Tibial artery (tissue), 4 donors: ENCODE measurements around the gene CYB5A.
A peak's percentile ranks its signal among the peaks of the same experiment; 100 is the strongest.

Source experiments
- DNase-seq, 2 donors: peaks; one replicate each; pipeline ENCODE4 v3.0.0-alpha.2; 2019
- H3K27ac ChIP-seq, 2 donors: fragments of 200-600 bp; sonication (generic) in 1 of 2; 1 replicate in 1 of 2; 2 replicates in 1 of 2; pipeline ENCODE4 v1.5.1; 2018 to 2019; ENCODE audit warnings: mild to moderate bottlenecking in 1 of 2
- H3K27me3 ChIP-seq, 2 donors: fragments of 200-600 bp; sonication (generic) in 1 of 2; one replicate each; pipeline versions ENCODE4 v1.5.1 to v1.6.0; 2016 to 2019
- H3K36me3 ChIP-seq, 3 donors: fragments of 200-600 bp; sonication (generic) in 2 of 3; one replicate each; pipeline ENCODE4 v1.5.1; 2016 to 2019; ENCODE audit warnings: mild to moderate bottlenecking in 2 of 3
- H3K4me1 ChIP-seq, 4 donors: fragments of 200-600 bp; sonication (generic) in 2 of 4; 1 replicate in 3 of 4; 2 replicates in 1 of 4; pipeline ENCODE4 v1.5.1; 2016 to 2019
- H3K4me3 ChIP-seq, 2 donors: fragments of 200-600 bp; sonication (generic) in 1 of 2; 1 replicate in 1 of 2; 2 replicates in 1 of 2; pipeline ENCODE4 v1.5.1; 2018 to 2019; ENCODE audit warnings: mild to moderate bottlenecking in 2 of 2
- H3K9me3 ChIP-seq, 3 donors: fragments of 200-600 bp; sonication (generic) in 1 of 3; one replicate each; pipeline ENCODE4 v1.5.1; 2016 to 2019
- intact Hi-C: fragments of 100-400 bp; cut with DNase I; formaldehyde crosslinking; loops from one replicate; pipeline ENCODE4 v1.15.0; 2023; ENCODE audit warnings: low total_unique reads
- TF ChIP-seq, protein P1 (sequence below), 2 experiments: fragments of 200-600 bp in 1 of 2; fragments of 450-650 bp in 1 of 2; IDR thresholded peaks; one replicate each; pipeline ENCODE4 v1.5.1; 2017 to 2019; ENCODE audit warnings: antibody characterized with exemption in 2 of 2, mild to moderate bottlenecking in 1 of 2, moderate library complexity in 1 of 2

The CYB5A gene

DNA sequence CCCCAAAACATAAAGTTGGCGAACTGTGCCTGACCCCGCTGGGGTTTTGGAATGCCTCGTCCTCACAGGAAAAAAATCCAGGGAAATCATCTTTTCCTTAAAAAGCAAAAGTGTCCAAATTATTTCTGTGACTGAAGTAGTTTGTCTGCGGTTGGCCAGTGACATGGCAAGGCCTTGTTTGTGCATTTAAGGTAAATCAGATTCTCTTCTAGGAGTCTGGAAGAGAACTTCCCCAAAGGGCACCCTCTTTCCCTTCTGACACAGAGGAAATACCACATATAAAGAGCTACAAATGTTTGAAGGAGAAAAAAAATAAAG lies 737 bp upstream of the CYB5A start:
- Histone ChIP-seq H3K4me1 (peaks cover 0 to 33% (median 22%) of the 10 kb centered on the region in 4 donors), H3K36me3 (no peaks in the 10 kb centered on the region), H3K27ac (peak overlapping the region; percentile 66 to 79), H3K9me3 (no peaks in the 10 kb centered on the region), H3K4me3 (peak overlapping the region; percentile 74 to 91), H3K27me3 (no peaks in the 10 kb centered on the region)
- TF ChIP-seq, protein P1, sequence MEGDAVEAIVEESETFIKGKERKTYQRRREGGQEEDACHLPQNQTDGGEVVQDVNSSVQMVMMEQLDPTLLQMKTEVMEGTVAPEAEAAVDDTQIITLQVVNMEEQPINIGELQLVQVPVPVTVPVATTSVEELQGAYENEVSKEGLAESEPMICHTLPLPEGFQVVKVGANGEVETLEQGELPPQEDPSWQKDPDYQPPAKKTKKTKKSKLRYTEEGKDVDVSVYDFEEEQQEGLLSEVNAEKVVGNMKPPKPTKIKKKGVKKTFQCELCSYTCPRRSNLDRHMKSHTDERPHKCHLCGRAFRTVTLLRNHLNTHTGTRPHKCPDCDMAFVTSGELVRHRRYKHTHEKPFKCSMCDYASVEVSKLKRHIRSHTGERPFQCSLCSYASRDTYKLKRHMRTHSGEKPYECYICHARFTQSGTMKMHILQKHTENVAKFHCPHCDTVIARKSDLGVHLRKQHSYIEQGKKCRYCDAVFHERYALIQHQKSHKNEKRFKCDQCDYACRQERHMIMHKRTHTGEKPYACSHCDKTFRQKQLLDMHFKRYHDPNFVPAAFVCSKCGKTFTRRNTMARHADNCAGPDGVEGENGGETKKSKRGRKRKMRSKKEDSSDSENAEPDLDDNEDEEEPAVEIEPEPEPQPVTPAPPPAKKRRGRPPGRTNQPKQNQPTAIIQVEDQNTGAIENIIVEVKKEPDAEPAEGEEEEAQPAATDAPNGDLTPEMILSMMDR (IDR thresholded peaks at IDR 0.05), result no peak
- intact Hi-C loops, result loop anchor here (5.0 kb wide), 3 partner anchors 145 to 305 kb away; partner anchors contain the start of genes CNDP2, FBXO15, TIMM21 and ZNF407
- DNase-seq, result no peak

DNA sequence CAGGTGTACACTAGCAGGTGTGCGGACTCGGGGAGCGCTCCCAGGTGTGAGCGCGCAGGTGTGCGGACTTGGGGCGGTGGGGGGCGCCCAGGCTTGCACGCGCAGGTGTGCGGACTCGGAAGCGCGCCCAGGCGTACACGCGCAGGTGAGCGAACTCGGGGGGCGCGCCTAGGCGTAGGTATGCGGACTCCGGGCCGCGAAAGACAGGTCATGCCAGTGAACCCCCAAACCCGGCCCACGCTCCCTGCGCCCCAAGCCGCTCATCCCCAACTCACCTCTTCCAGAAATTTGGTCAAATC lies 342 bp downstream of the CYB5A start:
- no peak for DNase-seq
- Histone ChIP-seq H3K27ac (peak overlapping the region; percentile 66 to 79), H3K4me3 (peak overlapping the region; percentile 74 to 91), H3K36me3 (no peaks in the 10 kb centered on the region), H3K9me3 (no peaks in the 10 kb centered on the region), H3K27me3 (no peaks in the 10 kb centered on the region), H3K4me1 (peaks cover 0 to 34% (median 22%) of the 10 kb centered on the region in 4 donors)
- TF ChIP-seq, protein P1 (IDR thresholded peaks at IDR 0.05), result no peak
- intact Hi-C loops, result loop anchor here (5.0 kb wide), 3 partner anchors 144 to 306 kb away; partner anchors contain the start of genes CNDP2, FBXO15, TIMM21 and ZNF407

- H3K9me3 ChIP-seq, result no peaks in the 10 kb centered on the region
- peaks cover 0 to 34% (median 22%) of the 10 kb centered on the region in 4 donors for H3K4me1 ChIP-seq
- H3K4me3 ChIP-seq, result peak overlapping the region; percentile 74 to 91
- intact Hi-C loops, result loop anchor here (5.0 kb wide), 3 partner anchors 144 to 306 kb away; partner anchors contain the start of genes CNDP2, FBXO15, TIMM21 and ZNF407
- no peaks in the 10 kb centered on the region for H3K27me3 ChIP-seq
- TF ChIP-seq, protein P1 (IDR thresholded peaks at IDR 0.05), result no peak
- H3K36me3 ChIP-seq, result no peaks in the 10 kb centered on the region
- H3K27ac ChIP-seq, result peak overlapping the region; percentile 66 to 79
- no peak for DNase-seq
Observed at GRCh38 chr18:74290794-74291471, 830 bp downstream of the CYB5A start.

- intact Hi-C loops, result loop anchor here (5.0 kb wide), 3 partner anchors 143 to 307 kb away; partner anchors contain the start of genes CNDP2, FBXO15, TIMM21 and ZNF407
- Histone ChIP-seq H3K9me3 (no peaks in the 10 kb centered on the region), H3K4me3 (peak overlapping the region in 1 of 2 donors; percentile 91), H3K4me1 (peaks cover 0 to 38% (median 24%) of the 10 kb centered on the region in 4 donors), H3K36me3 (no peaks in the 10 kb centered on the region), H3K27me3 (no peaks in the 10 kb centered on the region), H3K27ac (peak overlapping the region in 1 of 2 donors; percentile 11)
- DNase-seq, result no peak
- TF ChIP-seq, protein P1 (IDR thresholded peaks at IDR 0.05), result no peak
Observed at GRCh38 chr18:74290021-74290420, 1.7 kb downstream of the CYB5A start.

DNA sequence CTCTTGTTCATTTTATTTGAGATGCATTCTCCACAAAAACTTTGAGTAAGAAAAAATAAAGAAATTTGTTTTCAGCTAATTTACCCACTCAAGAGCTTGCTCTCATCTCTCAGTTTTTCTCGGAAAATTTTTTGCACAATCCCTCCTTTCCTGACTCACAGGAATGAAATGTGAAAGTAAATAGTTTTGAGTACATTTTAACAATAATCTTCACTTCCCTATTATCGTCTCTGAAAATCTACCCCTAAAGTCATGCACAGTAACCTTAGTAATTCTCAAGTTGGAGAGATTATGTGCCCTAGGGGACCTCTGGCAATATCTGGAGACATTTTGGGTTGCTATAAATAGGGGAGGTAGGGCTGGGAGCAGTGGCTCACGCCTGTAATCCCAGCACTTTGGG lies 2.6 kb downstream of the CYB5A start:
- Histone ChIP-seq H3K36me3 (no peaks in the 10 kb centered on the region), H3K4me1 (peaks cover 0 to 44% (median 27%) of the 10 kb centered on the region in 4 donors), H3K27me3 (no peaks in the 10 kb centered on the region), H3K4me3 (no peak overlapping the region), H3K9me3 (no peaks in the 10 kb centered on the region), H3K27ac (peak overlapping the region in 1 of 2 donors; percentile 32)
- intact Hi-C loops, result no loop called here
- TF ChIP-seq, protein P1 (IDR thresholded peaks at IDR 0.05), result no peak
- DNase-seq, result no peak
